HL-60 (cell line): Measurements from ENCODE around the gene CAMKK2.

Experiments used
- CTCF ChIP-seq: IDR thresholded peaks from one replicate; pipeline ENCODE4 v1.5.1; 2011; ENCODE audit warnings: low read length, control low read depth, inconsistent platforms; ENCODE audit not compliant: insufficient read depth
- GABPA ChIP-seq: IDR thresholded peaks from 2 replicates; pipeline ENCODE4 v1.6.1; 2012; ENCODE audit warnings: low read depth
- POLR2AphosphoS5 ChIP-seq: IDR thresholded peaks from 2 replicates; pipeline ENCODE4 v1.6.1; 2012; ENCODE audit warnings: low read depth
- REST ChIP-seq: IDR thresholded peaks from 2 replicates; pipeline ENCODE4 v1.6.1; 2012; ENCODE audit warnings: low read depth; ENCODE audit not compliant: insufficient replicate concordance
- SPI1 ChIP-seq: IDR thresholded peaks from 2 replicates; pipeline ENCODE4 v1.6.1; 2012; ENCODE audit warnings: low read depth, mild to moderate bottlenecking, borderline replicate concordance

DNA sequence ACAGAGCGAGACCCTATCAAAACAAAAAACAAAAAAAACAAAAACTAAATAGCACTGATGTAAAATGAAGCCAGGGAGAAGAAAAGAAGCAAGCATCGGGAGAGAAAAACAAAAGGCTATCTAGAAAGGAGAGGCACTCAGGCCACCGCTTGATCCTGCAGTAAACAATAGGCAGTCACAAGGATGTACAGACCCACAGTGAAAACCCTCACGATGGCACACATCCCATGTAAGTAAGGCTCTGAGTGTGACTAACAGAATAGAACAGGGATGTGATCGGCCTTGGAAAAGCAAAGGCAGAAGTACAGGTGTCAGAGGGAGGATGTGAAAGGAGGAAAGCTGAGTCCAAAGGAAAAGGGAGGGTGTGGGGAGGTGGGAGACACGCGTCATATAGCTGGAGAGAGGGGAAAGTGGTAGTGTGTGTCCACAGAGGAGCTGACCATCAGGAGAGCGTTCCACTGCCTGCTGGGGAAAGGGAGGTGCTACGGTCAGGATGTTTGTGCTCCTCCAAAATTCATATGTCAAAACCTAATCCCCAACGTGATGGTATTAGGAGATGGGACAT, 31.5 kb downstream of the CAMKK2 start:
- TF ChIP-seq POLR2AphosphoS5 (no peak), CTCF (no peak), REST (no peak), GABPA (no peak), SPI1 (no peak)
